HG03097 (cell line): Measurements from ENCODE around the gene CBFA2T2.
"Not testable (repeated sequence)": the region's sequence is repeated elsewhere in the genome, so short reads cannot be mapped to it uniquely, and the experiment has no call there.

Source experiments
- ATAC-seq: cut with Tn5 transposase; IDR thresholded peaks from one replicate; pipeline ENCODE4 v1.9.1; 2021; ENCODE audit not compliant: unreplicated experiment, low FRiP score

CBFA2T2 gene

GRCh38 chr20:33541074-33541473 is 51.2 kb downstream of the CBFA2T2 start:
- ATAC-seq: no peak

- ATAC-seq: no peak
Measured at GRCh38 chr20:33541797-33542196, 51.9 kb downstream of the CBFA2T2 start.

- no peak for ATAC-seq
Measured at GRCh38 chr20:33545763-33546162, 55.9 kb downstream of the CBFA2T2 start.

GRCh38 chr20:33549229-33549999 is 59.5 kb downstream of the CBFA2T2 start:
- ATAC-seq: no peak

GRCh38 chr20:33551778-33552177 is 61.9 kb downstream of the CBFA2T2 start:
- no peak for ATAC-seq

- ATAC-seq: no peak
Measured at GRCh38 chr20:33552519-33552918, 62.6 kb downstream of the CBFA2T2 start.

- ATAC-seq: no peak
Measured at GRCh38 chr20:33553516-33553915, 63.6 kb downstream of the CBFA2T2 start.

GRCh38 chr20:33554914-33555420 is 65.1 kb downstream of the CBFA2T2 start:
- ATAC-seq: peak; percentile 84

GRCh38 chr20:33555755-33556154 is 65.9 kb downstream of the CBFA2T2 start:
- no peak for ATAC-seq

- ATAC-seq: no peak
Measured at GRCh38 chr20:33556246-33556645, 66.3 kb downstream of the CBFA2T2 start.

GRCh38 chr20:33558348-33559144 is 68.7 kb downstream of the CBFA2T2 start:
- no peak for ATAC-seq

- no peak for ATAC-seq
Measured at GRCh38 chr20:33559212-33559611, 69.3 kb downstream of the CBFA2T2 start.

GRCh38 chr20:33560026-33560425 is 70.1 kb downstream of the CBFA2T2 start:
- ATAC-seq: no peak

GRCh38 chr20:33561053-33561452 is 71.2 kb downstream of the CBFA2T2 start:
- not testable (repeated sequence) for ATAC-seq

GRCh38 chr20:33561692-33562601 is 72.1 kb downstream of the CBFA2T2 start:
- no peak for ATAC-seq

GRCh38 chr20:33563788-33564187 is 73.9 kb downstream of the CBFA2T2 start:
- ATAC-seq: no peak

- no peak for ATAC-seq
Measured at GRCh38 chr20:33566781-33567603, 77.1 kb downstream of the CBFA2T2 start.

- ATAC-seq: no peak
Measured at GRCh38 chr20:33567949-33568348, 78.1 kb downstream of the CBFA2T2 start.

- ATAC-seq: peak; percentile 48
Measured at GRCh38 chr20:33568378-33568777, 78.5 kb downstream of the CBFA2T2 start.
